Measurements from ENCODE around the gene BIVM.

DNA sequence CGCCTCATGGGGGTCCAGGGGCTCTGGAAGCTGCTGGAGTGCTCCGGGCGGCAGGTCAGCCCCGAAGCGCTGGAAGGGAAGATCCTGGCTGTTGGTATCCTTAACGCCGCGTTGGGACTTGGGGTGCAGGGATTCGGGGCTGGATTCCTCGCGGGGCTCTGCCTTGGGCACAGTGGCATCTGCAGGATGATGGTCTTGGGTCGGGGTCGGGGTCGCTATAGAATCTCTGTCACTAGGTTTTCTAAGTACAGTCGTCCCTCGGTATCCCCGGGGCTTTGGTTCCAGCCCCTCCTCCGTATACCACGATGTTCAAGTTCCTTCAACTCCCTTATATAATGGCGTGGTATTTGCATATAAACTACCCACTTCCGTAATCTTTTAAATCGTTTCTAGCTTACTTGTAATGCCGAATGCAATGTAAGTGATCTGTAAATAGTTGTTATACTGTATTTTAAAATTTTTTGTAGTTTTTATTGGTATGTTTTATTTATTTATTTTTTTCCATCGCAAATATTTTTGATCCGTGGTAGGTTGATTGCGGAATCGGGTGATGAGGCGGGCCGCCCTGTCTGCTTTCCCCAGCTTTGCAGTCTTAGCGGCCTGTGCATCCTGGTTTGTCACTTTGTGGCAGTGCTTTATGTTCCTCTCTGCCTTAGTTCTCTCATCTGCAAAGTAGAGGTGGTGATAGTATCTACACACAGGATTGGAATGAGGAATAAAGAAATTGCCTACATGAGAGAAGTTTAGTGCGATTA is 47.5 kb downstream of the BIVM start:
- TF ChIP-seq CTCF (IDR thresholded peaks at IDR 0.05; ENCODE audit: insufficient read depth, low read depth, low read length) (no peak), EZH2 (IDR thresholded peaks at IDR 0.05; ENCODE audit: insufficient read depth, low read length) (no peak)
